GM12874 (cell line): Measurements from ENCODE around the gene ZNF618.

Source experiments
- TF ChIP-seq, protein P1 (sequence below): IDR thresholded peaks from 2 replicates; pipeline ENCODE4 v1.5.1; 2011; ENCODE audit warnings: low read depth, mild to moderate bottlenecking, control low read depth, low read length, moderate library complexity; ENCODE audit not compliant: insufficient read depth

ZNF618 gene

GRCh38 chr9:114086009-114086408 is 209.9 kb downstream of the ZNF618 start:
- TF ChIP-seq, protein P1, sequence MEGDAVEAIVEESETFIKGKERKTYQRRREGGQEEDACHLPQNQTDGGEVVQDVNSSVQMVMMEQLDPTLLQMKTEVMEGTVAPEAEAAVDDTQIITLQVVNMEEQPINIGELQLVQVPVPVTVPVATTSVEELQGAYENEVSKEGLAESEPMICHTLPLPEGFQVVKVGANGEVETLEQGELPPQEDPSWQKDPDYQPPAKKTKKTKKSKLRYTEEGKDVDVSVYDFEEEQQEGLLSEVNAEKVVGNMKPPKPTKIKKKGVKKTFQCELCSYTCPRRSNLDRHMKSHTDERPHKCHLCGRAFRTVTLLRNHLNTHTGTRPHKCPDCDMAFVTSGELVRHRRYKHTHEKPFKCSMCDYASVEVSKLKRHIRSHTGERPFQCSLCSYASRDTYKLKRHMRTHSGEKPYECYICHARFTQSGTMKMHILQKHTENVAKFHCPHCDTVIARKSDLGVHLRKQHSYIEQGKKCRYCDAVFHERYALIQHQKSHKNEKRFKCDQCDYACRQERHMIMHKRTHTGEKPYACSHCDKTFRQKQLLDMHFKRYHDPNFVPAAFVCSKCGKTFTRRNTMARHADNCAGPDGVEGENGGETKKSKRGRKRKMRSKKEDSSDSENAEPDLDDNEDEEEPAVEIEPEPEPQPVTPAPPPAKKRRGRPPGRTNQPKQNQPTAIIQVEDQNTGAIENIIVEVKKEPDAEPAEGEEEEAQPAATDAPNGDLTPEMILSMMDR = no peak

DNA sequence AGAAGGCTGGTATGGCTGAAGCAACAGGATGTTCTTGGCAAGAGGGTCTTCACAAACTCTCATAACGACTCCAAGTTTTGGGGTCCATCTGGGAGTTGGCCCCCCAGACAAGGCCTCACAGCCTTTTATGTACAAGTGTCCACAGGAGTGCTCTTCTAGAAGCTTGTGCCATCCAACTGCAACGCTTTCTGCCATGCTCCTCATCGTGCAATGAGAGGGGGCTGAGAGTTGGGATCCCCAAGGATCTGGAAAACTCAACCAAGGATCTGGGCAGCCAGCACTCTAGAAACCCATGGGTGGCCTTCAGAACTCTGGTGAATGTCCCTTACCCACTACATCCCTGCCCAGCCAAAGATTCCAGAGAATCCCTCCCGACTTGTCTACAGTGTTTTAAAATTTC is 210.5 kb downstream of the ZNF618 start:
- TF ChIP-seq, protein P1 = no peak

DNA sequence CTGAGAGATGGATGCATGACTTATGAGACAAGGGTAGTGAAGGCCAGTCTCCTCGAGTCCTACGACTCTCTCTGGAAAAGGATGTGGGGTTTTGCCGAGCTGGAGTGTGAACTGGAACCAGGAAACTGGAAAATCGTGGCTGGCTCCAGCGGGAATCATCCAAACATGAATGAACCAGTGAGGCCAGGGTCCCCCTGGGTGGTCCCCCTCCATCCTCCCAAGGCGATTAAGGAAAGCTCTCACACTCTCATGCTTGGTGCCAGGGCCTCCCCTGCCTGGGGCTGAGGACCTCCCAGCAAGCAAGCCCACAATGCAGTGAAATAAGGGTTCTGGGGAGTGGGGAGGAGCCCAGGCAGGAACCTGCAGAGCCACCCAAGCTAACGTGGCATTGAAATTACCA is 211.6 kb downstream of the ZNF618 start:
- TF ChIP-seq, protein P1 = no peak

DNA sequence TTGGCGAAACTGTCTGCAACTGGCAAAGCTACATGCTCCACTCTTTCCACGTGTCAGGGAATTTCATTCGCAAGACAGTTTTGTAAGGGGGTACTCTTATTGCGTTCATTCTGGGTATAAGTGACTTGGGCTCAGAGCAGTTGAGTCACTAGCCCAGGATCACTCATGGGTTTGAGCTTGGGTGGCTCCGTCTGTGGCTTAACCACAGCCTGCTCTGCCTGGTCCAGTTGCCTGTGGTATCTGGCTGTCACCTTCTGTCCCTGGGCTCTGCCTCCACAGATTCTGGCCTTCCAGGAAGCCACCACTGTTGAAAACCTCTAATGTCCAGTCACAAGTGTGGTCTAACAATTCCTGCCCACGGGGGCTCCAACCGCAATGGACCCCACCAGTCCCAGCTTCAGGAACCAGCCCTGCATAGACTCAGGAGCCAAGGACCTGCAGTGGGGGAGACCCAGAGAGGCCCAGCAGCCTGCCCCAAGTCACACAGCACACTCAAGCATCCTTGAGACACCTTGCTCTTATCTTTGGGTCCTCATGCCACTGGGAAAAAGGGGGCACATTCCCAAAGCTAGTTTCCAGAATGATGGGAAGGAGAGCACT is 212.6 kb downstream of the ZNF618 start:
- TF ChIP-seq, protein P1 = no peak

DNA sequence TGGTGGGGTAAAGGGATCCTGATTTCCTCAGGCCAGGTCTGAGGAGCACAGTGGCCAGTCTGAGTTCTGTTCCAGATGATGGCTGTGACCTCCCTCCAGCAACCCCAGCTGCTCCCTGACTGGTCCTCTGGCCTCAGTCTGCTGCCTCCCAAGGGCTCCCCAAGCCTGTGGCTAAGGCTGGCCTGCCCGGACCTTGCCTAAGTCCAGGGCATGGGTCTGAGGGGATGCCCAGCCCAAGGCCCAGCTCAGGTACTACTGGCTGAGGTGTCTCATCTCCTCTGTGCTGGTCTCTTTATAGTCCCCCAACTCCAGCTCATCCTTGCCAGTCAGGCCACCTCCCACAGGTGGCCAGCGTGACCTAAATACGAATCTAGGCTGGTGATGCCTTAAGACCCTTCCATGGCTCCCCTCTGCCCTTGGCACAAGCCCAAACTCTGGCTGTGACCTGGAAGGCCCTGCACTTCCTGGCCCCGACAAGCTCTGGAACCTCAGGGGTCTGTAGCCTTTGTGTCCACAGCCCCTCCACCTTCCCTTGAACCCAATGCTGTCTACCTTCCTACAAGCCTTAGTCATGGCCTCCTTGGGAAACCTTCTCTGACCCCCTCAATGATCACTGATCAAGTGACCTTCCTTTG is 213.2 kb downstream of the ZNF618 start:
- TF ChIP-seq, protein P1 = no peak

GRCh38 chr9:114090798-114091197 is 214.7 kb downstream of the ZNF618 start:
- TF ChIP-seq, protein P1 = no peak

GRCh38 chr9:114091711-114092110 is 215.6 kb downstream of the ZNF618 start:
- TF ChIP-seq, protein P1 = no peak
